Measurements from ENCODE around the gene RXRB. TPM values are rescaled to one million over a fixed set of nuclear protein-coding genes. Genes with fewer than 3 reads are reported as not detected.
A peak's percentile ranks its signal among the peaks of the same experiment; 100 is the strongest.

RXRB gene
- total RNA-seq, 1 experiment from 2014 or later: 49.9 TPM

GRCh38 chr6:33161354-33162331, 38.8 kb downstream of the RXRB start:
- TSS peak; percentile 86 for BruUV-seq (replicated peaks)
- ChIA-PET CTCF (interaction anchor here (0.7 to 4.9 kb wide), 7 partner anchors 13 to 138 kb away, joined by 3 to 31 read pairs (median 6); no protein-coding TSS in a partner anchor), POLR2A (no interaction called here)
- TF ChIP-seq JUND (IDR thresholded peaks at IDR 0.05) (no peak), ZBTB33 (IDR thresholded peaks at IDR 0.05; ENCODE audit: extremely low read depth, insufficient replicate concordance, low read length) (peak; percentile 15), CBX3 (IDR thresholded peaks at IDR 0.05; ENCODE audit: low read depth) (no peak), ZNF274 (IDR thresholded peaks at IDR 0.05; ENCODE audit: low read depth, low read length) (no peak), EGR1 (IDR thresholded peaks at IDR 0.05; ENCODE audit: low read depth) (no peak; the same call in 1 of the 2 replicates), ATF3 (IDR thresholded peaks at IDR 0.05) (no peak), YY1 (IDR thresholded peaks at IDR 0.05; ENCODE audit: extremely low read depth, insufficient replicate concordance, low read depth, low read length) (peak; percentile 55), TCF7L2 (IDR thresholded peaks at IDR 0.05; ENCODE audit: borderline replicate concordance, extremely low read depth, insufficient read depth, insufficient read length) (no peak), CTCF (IDR thresholded peaks at IDR 0.05 in 2 of 3, conservative IDR thresholded peaks at IDR 0.05 in 1 of 3; ENCODE audit: borderline replicate concordance in 1 of 3, insufficient read depth in 1 of 3, low read depth in 2 of 3, low read length in 2 of 3) (peak; percentile 72 to 91 (median 90); a peak in 5 of 6 replicates), FOSL1 (IDR thresholded peaks at IDR 0.05; ENCODE audit: low read depth) (no peak), ELF1 (IDR thresholded peaks at IDR 0.05; ENCODE audit: borderline replicate concordance, low read depth) (no peak), POLR2AphosphoS5 (IDR thresholded peaks at IDR 0.05; ENCODE audit: low read depth, low read length) (peak; percentile 72), RAD21 (IDR thresholded peaks at IDR 0.05; ENCODE audit: low read depth) (peak; percentile 68), MAX (IDR thresholded peaks at IDR 0.05) (no peak; the same call in 1 of the 2 replicates), ZFX (IDR thresholded peaks at IDR 0.05) (peak; percentile 79; the same call in 1 of the 2 replicates), CEBPB (IDR thresholded peaks at IDR 0.05; ENCODE audit: low read depth) (no peak), SP1 (IDR thresholded peaks at IDR 0.05; ENCODE audit: low read depth) (no peak), EZH2 (IDR thresholded peaks at IDR 0.05) (no peak), EZH2phosphoT487 (IDR thresholded peaks at IDR 0.05; ENCODE audit: borderline replicate concordance) (no peak), SRF (IDR thresholded peaks at IDR 0.05; ENCODE audit: low read depth) (no peak)

More at GRCh38 chr6:33161354-33162331, 38.8 kb downstream of the RXRB start:
- ATAC-seq (peak; percentile 89), DNase-seq (ENCODE audit: low read depth, low spot score) (peak; percentile 18)
- intact Hi-C loops (cut with micrococcal nuclease): loop anchor here (1.0 kb wide), 2 partner anchors 36 to 87 kb away; no protein-coding TSS in a partner anchor
- H3K9ac ChIP-seq (ENCODE audit: low read length): peak overlapping the region; percentile 72
- H3K9me2 ChIP-seq (ENCODE audit: insufficient read depth): no peaks in the 10 kb centered on the region
- peak overlapping the region; percentile 40 for H3K27ac ChIP-seq (ENCODE audit: low read depth, low read length)
- H3K4me1 ChIP-seq (ENCODE audit: control insufficient read depth in 1 of 2, insufficient read depth in 2 of 2, low read length in 2 of 2): peaks cover 11 to 29% of the 10 kb centered on the region in 2 experiments
- peak overlapping the region; percentile 76 for H2AFZ ChIP-seq (ENCODE audit: low read depth, low read length, poor library complexity, severe bottlenecking)
- peak overlapping the region; percentile 52 to 61 for H3K4me3 ChIP-seq (replicated peaks in 1 of 2; ENCODE audit: low read depth in 1 of 2, low read length in 2 of 2)
- no peaks in the 10 kb centered on the region for H3K27me3 ChIP-seq (ENCODE audit: insufficient read depth, low read length)
- H3K4me2 ChIP-seq (ENCODE audit: low read length): peak overlapping the region; percentile 95
- RAD21 ChIA-PET (ENCODE audit: low non-redundant PET in 1 of 2, low total read pairs in 2 of 2, uncharacterized antibody in 2 of 2, unreplicated experiment in 2 of 2): interaction anchor here (0.6 to 1.1 kb wide), 6 partner anchors 10 to 113 kb away, joined by 3 to 6 read pairs (median 4); no protein-coding TSS in a partner anchor
- no peaks in the 10 kb centered on the region for H3K36me3 ChIP-seq (ENCODE audit: control insufficient read depth in 1 of 2, insufficient read depth in 2 of 2, low read length in 2 of 2)
- H3K9me3 ChIP-seq (ENCODE audit: control insufficient read depth in 1 of 2, insufficient read depth in 1 of 2, low read depth in 1 of 2, low read length in 2 of 2): no peaks in the 10 kb centered on the region
- no peaks in the 10 kb centered on the region for H4K20me1 ChIP-seq (ENCODE audit: insufficient read depth)
- no peaks in the 10 kb centered on the region for H3K79me2 ChIP-seq (ENCODE audit: insufficient read depth, low read length)

Data from HCT116 (cell line).